NT2/D1 (cell line): Measurements from ENCODE around the gene GLCE.

Source experiments
- DNase-seq: peaks from one replicate; pipeline ENCODE4 v3.0.0-alpha.2; 2011; ENCODE audit warnings: low read depth, low spot score
- H3K27me3 ChIP-seq: 2 replicates; pipeline ENCODE4 v1.6.0; 2011; ENCODE audit warnings: mild to moderate bottlenecking; ENCODE audit not compliant: insufficient read length, insufficient read depth
- H3K36me3 ChIP-seq: 2 replicates; pipeline ENCODE4 v1.6.1; 2011; ENCODE audit warnings: mild to moderate bottlenecking, low read length, mixed read lengths; ENCODE audit not compliant: insufficient read depth, insufficient read length
- H3K4me1 ChIP-seq: 2 replicates; pipeline ENCODE4 v1.5.1; 2011; ENCODE audit not compliant: insufficient read depth, insufficient read length
- H3K4me3 ChIP-seq: 2 replicates; pipeline ENCODE4 v1.5.1; 2011; ENCODE audit warnings: low read depth; ENCODE audit not compliant: insufficient read length
- H3K9ac ChIP-seq: 2 replicates; pipeline ENCODE4 v1.6.0; 2011; ENCODE audit warnings: low read depth; ENCODE audit not compliant: insufficient read length
- H3K9me3 ChIP-seq: 2 replicates; pipeline ENCODE4 v1.5.1; 2011; ENCODE audit warnings: mild to moderate bottlenecking, low read length; ENCODE audit not compliant: insufficient read depth
- SUZ12 ChIP-seq: IDR thresholded peaks from 2 replicates; pipeline ENCODE4 v1.6.1; 2011; ENCODE audit not compliant: insufficient read length, insufficient read depth; ENCODE audit errors: extremely low read depth
- YY1 ChIP-seq: IDR thresholded peaks from 2 replicates; pipeline ENCODE4 v1.6.1; 2011; ENCODE audit not compliant: insufficient read length, insufficient read depth
- ZNF274 ChIP-seq: IDR thresholded peaks from 2 replicates; pipeline ENCODE4 v1.6.1; 2011; ENCODE audit warnings: mild to moderate bottlenecking, low read depth, low read length

GLCE gene

GRCh38 chr15:69224383-69224782 lies 63.9 kb downstream of the GLCE start:
- Histone ChIP-seq H3K9ac (no peak overlapping the region), H3K4me3 (no peak overlapping the region), H3K27me3 (no peaks in the 10 kb centered on the region), H3K4me1 (peaks cover 2% of the 10 kb centered on the region), H3K9me3 (no peaks in the 10 kb centered on the region), H3K36me3 (no peaks in the 10 kb centered on the region)
- TF ChIP-seq YY1 = no peak
- no peak for TF ChIP-seq SUZ12
- no peak for TF ChIP-seq ZNF274
- DNase-seq = peak; percentile 13

- H3K9me3 ChIP-seq = no peaks in the 10 kb centered on the region
- peaks cover 2% of the 10 kb centered on the region for H3K4me1 ChIP-seq
- no peak overlapping the region for H3K9ac ChIP-seq
- no peaks in the 10 kb centered on the region for H3K36me3 ChIP-seq
- DNase-seq = peak; percentile 8
- TF ChIP-seq SUZ12 = no peak
- TF ChIP-seq ZNF274 = no peak
- no peak for TF ChIP-seq YY1
- no peaks in the 10 kb centered on the region for H3K27me3 ChIP-seq
- H3K4me3 ChIP-seq = no peak overlapping the region
Measured at GRCh38 chr15:69225355-69226022, 65.1 kb downstream of the GLCE start.

- Histone ChIP-seq H3K9ac (no peak overlapping the region), H3K27me3 (no peaks in the 10 kb centered on the region), H3K9me3 (no peaks in the 10 kb centered on the region), H3K4me1 (peaks cover 2% of the 10 kb centered on the region), H3K36me3 (no peaks in the 10 kb centered on the region), H3K4me3 (no peak overlapping the region)
- TF ChIP-seq ZNF274 = no peak
- no peak for TF ChIP-seq SUZ12
- TF ChIP-seq YY1 = no peak
- no peak for DNase-seq
Measured at GRCh38 chr15:69226023-69226355, 65.6 kb downstream of the GLCE start.

GRCh38 chr15:69232144-69232543 lies 71.7 kb downstream of the GLCE start:
- Histone ChIP-seq H3K4me1 (no peaks in the 10 kb centered on the region), H3K9me3 (no peaks in the 10 kb centered on the region), H3K4me3 (no peak overlapping the region), H3K36me3 (no peaks in the 10 kb centered on the region), H3K27me3 (no peaks in the 10 kb centered on the region), H3K9ac (no peak overlapping the region)
- DNase-seq = no peak
- TF ChIP-seq ZNF274 (no peak), YY1 (no peak), SUZ12 (no peak)

- DNase-seq = no peak
- no peaks in the 10 kb centered on the region for H3K9me3 ChIP-seq
- H3K4me1 ChIP-seq = no peaks in the 10 kb centered on the region
- no peaks in the 10 kb centered on the region for H3K36me3 ChIP-seq
- H3K27me3 ChIP-seq = no peaks in the 10 kb centered on the region
- H3K4me3 ChIP-seq = no peak overlapping the region
- H3K9ac ChIP-seq = no peak overlapping the region
- no peak for TF ChIP-seq ZNF274
- no peak for TF ChIP-seq SUZ12
- no peak for TF ChIP-seq YY1
Measured at GRCh38 chr15:69232765-69233164, 72.3 kb downstream of the GLCE start.

GRCh38 chr15:69234676-69235075 lies 74.2 kb downstream of the GLCE start:
- no peaks in the 10 kb centered on the region for H3K4me1 ChIP-seq
- no peaks in the 10 kb centered on the region for H3K27me3 ChIP-seq
- H3K36me3 ChIP-seq = no peaks in the 10 kb centered on the region
- H3K9ac ChIP-seq = no peak overlapping the region
- no peak for DNase-seq
- TF ChIP-seq ZNF274 (no peak), YY1 (no peak), SUZ12 (no peak)
- H3K4me3 ChIP-seq = no peak overlapping the region
- peaks cover 14% of the 10 kb centered on the region for H3K9me3 ChIP-seq

- no peaks in the 10 kb centered on the region for H3K36me3 ChIP-seq
- no peak for TF ChIP-seq ZNF274
- TF ChIP-seq SUZ12 = no peak
- TF ChIP-seq YY1 = no peak
- peaks cover 14% of the 10 kb centered on the region for H3K9me3 ChIP-seq
- no peaks in the 10 kb centered on the region for H3K27me3 ChIP-seq
- no peak overlapping the region for H3K4me3 ChIP-seq
- DNase-seq = no peak
- no peak overlapping the region for H3K9ac ChIP-seq
- no peaks in the 10 kb centered on the region for H3K4me1 ChIP-seq
Measured at GRCh38 chr15:69236505-69236904, 76.1 kb downstream of the GLCE start.

GRCh38 chr15:69237718-69238117 lies 77.3 kb downstream of the GLCE start:
- Histone ChIP-seq H3K9me3 (peaks cover 14% of the 10 kb centered on the region), H3K4me1 (no peaks in the 10 kb centered on the region), H3K36me3 (no peaks in the 10 kb centered on the region), H3K4me3 (no peak overlapping the region), H3K9ac (no peak overlapping the region), H3K27me3 (no peaks in the 10 kb centered on the region)
- TF ChIP-seq ZNF274 (no peak), YY1 (no peak), SUZ12 (no peak)
- no peak for DNase-seq
